ENCODE data around the gene PATL2.

Gene PATL2

DNA sequence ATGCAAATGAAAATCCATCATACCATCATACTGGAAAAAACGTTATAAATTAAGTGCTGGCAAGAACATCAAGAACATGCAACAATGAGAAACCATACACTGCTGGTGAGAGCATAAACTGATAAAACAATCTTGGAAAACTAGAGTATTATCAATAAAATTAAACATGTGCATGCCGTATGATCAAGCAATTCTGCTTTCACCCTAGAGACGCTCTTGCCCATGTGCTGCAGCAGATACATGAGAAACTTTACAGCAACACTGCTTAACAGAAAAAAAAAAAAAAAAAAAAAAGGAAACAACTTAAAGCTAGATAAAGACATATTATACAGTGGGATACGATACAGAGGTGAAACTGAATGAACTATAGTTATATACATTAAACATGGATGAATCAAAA, 69.5 kb downstream of the PATL2 start:
- no peak for ATAC-seq
- TF ChIP-seq TCF4 (CRISPR knock-in tag; IDR thresholded peaks at IDR 0.05; ENCODE audit: borderline replicate concordance) (no peak), ZC3H10 (CRISPR knock-in tag; IDR thresholded peaks at IDR 0.05) (no peak), ZNF565 (CRISPR knock-in tag; conservative IDR thresholded peaks at IDR 0.05; ENCODE audit: low read depth) (no peak), ZNF8 (CRISPR knock-in tag; IDR thresholded peaks at IDR 0.05) (no peak), PPARA (CRISPR knock-in tag; IDR thresholded peaks at IDR 0.05; ENCODE audit: borderline replicate concordance) (no peak), ESRRG (CRISPR knock-in tag; IDR thresholded peaks at IDR 0.05) (no peak), RARB (CRISPR knock-in tag; IDR thresholded peaks at IDR 0.05) (no peak), ISL1 (CRISPR knock-in tag; IDR thresholded peaks at IDR 0.05) (no peak), ZFP30 (CRISPR knock-in tag; IDR thresholded peaks at IDR 0.05) (no peak), SNAI2 (CRISPR knock-in tag; IDR thresholded peaks at IDR 0.05) (no peak)
- TF ChIP-seq, protein P1, sequence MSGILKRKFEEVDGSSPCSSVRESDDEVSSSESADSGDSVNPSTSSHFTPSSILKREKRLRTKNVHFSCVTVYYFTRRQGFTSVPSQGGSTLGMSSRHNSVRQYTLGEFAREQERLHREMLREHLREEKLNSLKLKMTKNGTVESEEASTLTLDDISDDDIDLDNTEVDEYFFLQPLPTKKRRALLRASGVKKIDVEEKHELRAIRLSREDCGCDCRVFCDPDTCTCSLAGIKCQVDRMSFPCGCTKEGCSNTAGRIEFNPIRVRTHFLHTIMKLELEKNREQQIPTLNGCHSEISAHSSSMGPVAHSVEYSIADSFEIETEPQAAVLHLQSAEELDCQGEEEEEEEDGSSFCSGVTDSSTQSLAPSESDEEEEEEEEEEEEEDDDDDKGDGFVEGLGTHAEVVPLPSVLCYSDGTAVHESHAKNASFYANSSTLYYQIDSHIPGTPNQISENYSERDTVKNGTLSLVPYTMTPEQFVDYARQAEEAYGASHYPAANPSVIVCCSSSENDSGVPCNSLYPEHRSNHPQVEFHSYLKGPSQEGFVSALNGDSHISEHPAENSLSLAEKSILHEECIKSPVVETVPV (CRISPR knock-in tag; IDR thresholded peaks at IDR 0.05): no peak
- TF ChIP-seq, protein P2, sequence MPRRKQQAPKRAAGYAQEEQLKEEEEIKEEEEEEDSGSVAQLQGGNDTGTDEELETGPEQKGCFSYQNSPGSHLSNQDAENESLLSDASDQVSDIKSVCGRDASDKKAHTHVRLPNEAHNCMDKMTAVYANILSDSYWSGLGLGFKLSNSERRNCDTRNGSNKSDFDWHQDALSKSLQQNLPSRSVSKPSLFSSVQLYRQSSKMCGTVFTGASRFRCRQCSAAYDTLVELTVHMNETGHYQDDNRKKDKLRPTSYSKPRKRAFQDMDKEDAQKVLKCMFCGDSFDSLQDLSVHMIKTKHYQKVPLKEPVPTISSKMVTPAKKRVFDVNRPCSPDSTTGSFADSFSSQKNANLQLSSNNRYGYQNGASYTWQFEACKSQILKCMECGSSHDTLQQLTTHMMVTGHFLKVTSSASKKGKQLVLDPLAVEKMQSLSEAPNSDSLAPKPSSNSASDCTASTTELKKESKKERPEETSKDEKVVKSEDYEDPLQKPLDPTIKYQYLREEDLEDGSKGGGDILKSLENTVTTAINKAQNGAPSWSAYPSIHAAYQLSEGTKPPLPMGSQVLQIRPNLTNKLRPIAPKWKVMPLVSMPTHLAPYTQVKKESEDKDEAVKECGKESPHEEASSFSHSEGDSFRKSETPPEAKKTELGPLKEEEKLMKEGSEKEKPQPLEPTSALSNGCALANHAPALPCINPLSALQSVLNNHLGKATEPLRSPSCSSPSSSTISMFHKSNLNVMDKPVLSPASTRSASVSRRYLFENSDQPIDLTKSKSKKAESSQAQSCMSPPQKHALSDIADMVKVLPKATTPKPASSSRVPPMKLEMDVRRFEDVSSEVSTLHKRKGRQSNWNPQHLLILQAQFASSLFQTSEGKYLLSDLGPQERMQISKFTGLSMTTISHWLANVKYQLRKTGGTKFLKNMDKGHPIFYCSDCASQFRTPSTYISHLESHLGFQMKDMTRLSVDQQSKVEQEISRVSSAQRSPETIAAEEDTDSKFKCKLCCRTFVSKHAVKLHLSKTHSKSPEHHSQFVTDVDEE (CRISPR knock-in tag; IDR thresholded peaks at IDR 0.05): no peak
- TF ChIP-seq, protein P3, sequence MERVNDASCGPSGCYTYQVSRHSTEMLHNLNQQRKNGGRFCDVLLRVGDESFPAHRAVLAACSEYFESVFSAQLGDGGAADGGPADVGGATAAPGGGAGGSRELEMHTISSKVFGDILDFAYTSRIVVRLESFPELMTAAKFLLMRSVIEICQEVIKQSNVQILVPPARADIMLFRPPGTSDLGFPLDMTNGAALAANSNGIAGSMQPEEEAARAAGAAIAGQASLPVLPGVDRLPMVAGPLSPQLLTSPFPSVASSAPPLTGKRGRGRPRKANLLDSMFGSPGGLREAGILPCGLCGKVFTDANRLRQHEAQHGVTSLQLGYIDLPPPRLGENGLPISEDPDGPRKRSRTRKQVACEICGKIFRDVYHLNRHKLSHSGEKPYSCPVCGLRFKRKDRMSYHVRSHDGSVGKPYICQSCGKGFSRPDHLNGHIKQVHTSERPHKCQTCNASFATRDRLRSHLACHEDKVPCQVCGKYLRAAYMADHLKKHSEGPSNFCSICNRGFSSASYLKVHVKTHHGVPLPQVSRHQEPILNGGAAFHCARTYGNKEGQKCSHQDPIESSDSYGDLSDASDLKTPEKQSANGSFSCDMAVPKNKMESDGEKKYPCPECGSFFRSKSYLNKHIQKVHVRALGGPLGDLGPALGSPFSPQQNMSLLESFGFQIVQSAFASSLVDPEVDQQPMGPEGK (CRISPR knock-in tag; IDR thresholded peaks at IDR 0.05; ENCODE audit: borderline replicate concordance): no peak
- TF ChIP-seq, protein P4, sequence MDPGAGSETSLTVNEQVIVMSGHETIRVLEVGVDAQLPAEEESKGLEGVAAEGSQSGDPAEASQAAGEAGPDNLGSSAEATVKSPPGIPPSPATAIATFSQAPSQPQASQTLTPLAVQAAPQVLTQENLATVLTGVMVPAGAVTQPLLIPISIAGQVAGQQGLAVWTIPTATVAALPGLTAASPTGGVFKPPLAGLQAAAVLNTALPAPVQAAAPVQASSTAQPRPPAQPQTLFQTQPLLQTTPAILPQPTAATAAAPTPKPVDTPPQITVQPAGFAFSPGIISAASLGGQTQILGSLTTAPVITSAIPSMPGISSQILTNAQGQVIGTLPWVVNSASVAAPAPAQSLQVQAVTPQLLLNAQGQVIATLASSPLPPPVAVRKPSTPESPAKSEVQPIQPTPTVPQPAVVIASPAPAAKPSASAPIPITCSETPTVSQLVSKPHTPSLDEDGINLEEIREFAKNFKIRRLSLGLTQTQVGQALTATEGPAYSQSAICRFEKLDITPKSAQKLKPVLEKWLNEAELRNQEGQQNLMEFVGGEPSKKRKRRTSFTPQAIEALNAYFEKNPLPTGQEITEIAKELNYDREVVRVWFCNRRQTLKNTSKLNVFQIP (CRISPR knock-in tag; IDR thresholded peaks at IDR 0.05; ENCODE audit: borderline replicate concordance, low read depth): no peak

DNA sequence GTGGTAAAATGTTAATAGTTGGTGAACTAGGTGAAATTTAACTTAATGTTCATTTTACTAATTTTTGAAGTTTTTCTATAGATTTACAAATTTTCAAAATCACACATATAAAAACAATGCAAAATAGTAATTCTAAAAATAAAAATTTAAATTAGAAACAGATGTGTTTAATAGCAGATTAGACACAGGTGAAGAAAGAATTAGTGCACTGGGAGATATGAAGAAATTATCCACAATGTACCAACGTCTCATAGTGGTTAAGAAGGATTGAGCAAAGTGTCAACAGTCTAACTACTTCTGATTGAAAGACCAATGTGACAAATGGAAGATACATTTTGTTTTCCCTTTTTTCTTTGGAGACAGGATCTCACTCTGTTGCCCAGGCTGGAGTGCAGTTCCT, 74.1 kb downstream of the PATL2 start:
- no peak for ATAC-seq
- TF ChIP-seq ZNF8 (CRISPR knock-in tag; IDR thresholded peaks at IDR 0.05) (0 out of 2 replicates have a peak, but pooled peaks have one; percentile 24), ZFP3 (CRISPR knock-in tag; IDR thresholded peaks at IDR 0.05) (no peak), ZFP30 (CRISPR knock-in tag; IDR thresholded peaks at IDR 0.05) (peak; percentile 94)

DNA sequence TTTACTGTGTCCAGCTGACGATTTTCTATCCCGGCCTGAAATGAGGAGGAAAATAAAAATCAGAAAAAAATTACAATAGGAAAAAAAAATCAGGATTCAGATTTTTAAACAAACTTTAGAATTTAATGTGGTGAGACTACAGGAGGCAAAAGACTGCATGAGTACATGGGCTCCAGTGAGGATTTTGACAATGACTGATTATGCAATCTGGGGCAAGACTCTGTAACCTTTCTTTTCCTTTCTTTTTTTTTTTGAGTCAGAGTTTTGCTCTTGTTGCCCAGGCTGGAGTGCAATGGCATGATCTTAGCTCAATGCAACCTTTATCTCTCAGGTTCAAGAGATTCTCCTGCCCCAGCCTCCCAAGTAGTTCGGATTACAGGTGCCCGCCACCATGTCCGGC, 77.5 kb downstream of the PATL2 start:
- no peak; the same call in 2 of the 3 replicates for ATAC-seq
- no peak for TF ChIP-seq ISL1 (CRISPR knock-in tag; IDR thresholded peaks at IDR 0.05)
- TF ChIP-seq, protein P3 (CRISPR knock-in tag; IDR thresholded peaks at IDR 0.05; ENCODE audit: borderline replicate concordance): no peak
- no peak for TF ChIP-seq BACH2 (CRISPR knock-in tag; IDR thresholded peaks at IDR 0.05; ENCODE audit: borderline replicate concordance)
- TF ChIP-seq RARB (CRISPR knock-in tag; IDR thresholded peaks at IDR 0.05): no peak
- TF ChIP-seq PPARA (CRISPR knock-in tag; IDR thresholded peaks at IDR 0.05; ENCODE audit: borderline replicate concordance): no peak
- TF ChIP-seq, protein P4 (CRISPR knock-in tag; IDR thresholded peaks at IDR 0.05; ENCODE audit: borderline replicate concordance, low read depth): no peak
- TF ChIP-seq OSR1 (CRISPR knock-in tag; IDR thresholded peaks at IDR 0.05): no peak
- TF ChIP-seq, protein P1 (CRISPR knock-in tag; IDR thresholded peaks at IDR 0.05): no peak
- no peak for TF ChIP-seq ZNF8 (CRISPR knock-in tag; IDR thresholded peaks at IDR 0.05)
- TF ChIP-seq, protein P5, sequence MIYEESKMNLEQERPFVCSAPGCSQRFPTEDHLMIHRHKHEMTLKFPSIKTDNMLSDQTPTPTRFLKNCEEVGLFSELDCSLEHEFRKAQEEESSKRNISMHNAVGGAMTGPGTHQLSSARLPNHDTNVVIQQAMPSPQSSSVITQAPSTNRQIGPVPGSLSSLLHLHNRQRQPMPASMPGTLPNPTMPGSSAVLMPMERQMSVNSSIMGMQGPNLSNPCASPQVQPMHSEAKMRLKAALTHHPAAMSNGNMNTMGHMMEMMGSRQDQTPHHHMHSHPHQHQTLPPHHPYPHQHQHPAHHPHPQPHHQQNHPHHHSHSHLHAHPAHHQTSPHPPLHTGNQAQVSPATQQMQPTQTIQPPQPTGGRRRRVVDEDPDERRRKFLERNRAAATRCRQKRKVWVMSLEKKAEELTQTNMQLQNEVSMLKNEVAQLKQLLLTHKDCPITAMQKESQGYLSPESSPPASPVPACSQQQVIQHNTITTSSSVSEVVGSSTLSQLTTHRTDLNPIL (CRISPR knock-in tag; IDR thresholded peaks at IDR 0.05; ENCODE audit: low read depth): no peak
- no peak for TF ChIP-seq ZNF565 (CRISPR knock-in tag; conservative IDR thresholded peaks at IDR 0.05; ENCODE audit: low read depth)
- TF ChIP-seq ZC3H10 (CRISPR knock-in tag; IDR thresholded peaks at IDR 0.05): no peak
- TF ChIP-seq TCF4 (CRISPR knock-in tag; IDR thresholded peaks at IDR 0.05; ENCODE audit: borderline replicate concordance): no peak
- TF ChIP-seq, protein P2 (CRISPR knock-in tag; IDR thresholded peaks at IDR 0.05): no peak

All from SK-N-SH treated with all-trans-retinoic acid at 6 μM for 48 hours (cell line).